Measurements from ENCODE around the gene ZNF679.

GRCh38 chr7:64206903-64207302 is 21.4 kb upstream of the ZNF679 start, which contains the start of gene ZNF735:
- TF ChIP-seq CTCF (IDR thresholded peaks at IDR 0.05 in 2 of 3, conservative IDR thresholded peaks at IDR 0.05 in 1 of 3; ENCODE audit: borderline replicate concordance in 1 of 3, insufficient read depth in 1 of 3, low read depth in 2 of 3, low read length in 2 of 3) = no peak
- no peak for TF ChIP-seq MAX (IDR thresholded peaks at IDR 0.05)
- no peak for TF ChIP-seq POLR2A (IDR thresholded peaks at IDR 0.05; ENCODE audit: borderline replicate concordance, extremely low read depth, insufficient read depth, insufficient read length)
- no peak for TF ChIP-seq ZFX (IDR thresholded peaks at IDR 0.05)
- TF ChIP-seq CEBPB (IDR thresholded peaks at IDR 0.05; ENCODE audit: low read depth) = no peak
- TF ChIP-seq POLR2AphosphoS5 (IDR thresholded peaks at IDR 0.05; ENCODE audit: low read depth, low read length) = no peak
- TF ChIP-seq EZH2 (IDR thresholded peaks at IDR 0.05) = no peak
- TF ChIP-seq SP1 (IDR thresholded peaks at IDR 0.05; ENCODE audit: low read depth) = no peak
- TF ChIP-seq ZNF274 (IDR thresholded peaks at IDR 0.05; ENCODE audit: low read depth, low read length) = no peak
- TF ChIP-seq YY1 (IDR thresholded peaks at IDR 0.05; ENCODE audit: extremely low read depth, insufficient replicate concordance, low read depth, low read length) = no peak
- TF ChIP-seq EZH2phosphoT487 (IDR thresholded peaks at IDR 0.05; ENCODE audit: borderline replicate concordance) = no peak

Data from HCT116 (cell line).